HepG2 (cell line): ENCODE measurements around the gene PACS1. TPM values are rescaled to one million over a fixed set of nuclear protein-coding genes. Genes with fewer than 3 reads are reported as not detected.

Experiments used
- ATAC-seq: fragments of 200-7000 bp; cut with Tn5 transposase; 3 replicates; pipeline ENCODE4 v1.9.1; 2020; ENCODE audit warnings: mild to moderate bottlenecking, moderate library complexity
- BruUV-seq: library from RNA; stranded (reverse); fragments of 400-500 nt; replicated peaks from 2 replicates; lab custom pipeline; 2021; lab: Mats Ljungman, UMichigan
- CTCF ChIA-PET: fragments of 300-600 bp; formaldehyde crosslinking; extraction: SDS; loops from one replicate; lab custom pipeline; 2021; ENCODE audit warnings: low total read pairs, inconsistent platforms, low intra/inter-chr PET ratio; lab: Yijun Ruan, JAX
- POLR2A ChIA-PET: fragments of 350-600 bp; sonication (Branson Sonifier 250); formaldehyde crosslinking; loops from one replicate; lab custom pipeline; 2020; ENCODE audit warnings: antibody characterized with exemption, inconsistent platforms; lab: Yijun Ruan, JAX
- DNase-seq: peaks from one replicate; pipeline ENCODE4 v3.0.0-alpha.2; 2015; ENCODE audit warnings: low spot score
- FAIRE-seq: peaks from 3 replicates; lab custom pipeline; 2011; peaks lifted over from hg19 to GRCh38; lab: Jason Lieb, UNC
- H2AFZ ChIP-seq: one replicate; pipeline ENCODE4 v1.6.1; 2011; ENCODE audit warnings: low read length, inconsistent platforms
- H3K27ac ChIP-seq: fragments of 300-600 bp; 3 replicates; pipeline ENCODE4 v1.8.0; 2011; ENCODE audit warnings: mixed run types, mild to moderate bottlenecking, mixed read lengths, low read length, inconsistent platforms; ENCODE audit not compliant: insufficient read depth; ENCODE audit errors: extremely low read length
- H3K27me3 ChIP-seq, 2 experiments: fragments of 200-600 bp in 1 of 2; 2 replicates in 1 of 2; 3 replicates in 1 of 2; pipeline versions ENCODE4 v1.6.0 to v1.8.0; 2011; ENCODE audit warnings: low read length in 2 of 2, mild to moderate bottlenecking in 2 of 2, moderate library complexity in 2 of 2, inconsistent platforms in 1 of 2; ENCODE audit not compliant: insufficient read depth in 2 of 2, control insufficient read depth in 1 of 2
- H3K36me3 ChIP-seq, 2 experiments: fragments of 200-600 bp in 1 of 2; replicated peaks in 1 of 2; 2 replicates in 1 of 2; 3 replicates in 1 of 2; pipeline versions ENCODE4 v1.5.1 to v1.8.0; 2011; ENCODE audit warnings: low read length in 2 of 2, inconsistent platforms in 1 of 2; ENCODE audit not compliant: insufficient read depth in 2 of 2, control insufficient read depth in 1 of 2
- H3K4me1 ChIP-seq: 2 replicates; pipeline ENCODE4 v1.5.1; 2012; ENCODE audit warnings: low read length, inconsistent platforms; ENCODE audit not compliant: insufficient read depth
- H3K4me2 ChIP-seq: 2 replicates; pipeline ENCODE4 v1.6.0; 2011; ENCODE audit warnings: low read depth, low read length, inconsistent platforms
- H3K4me3 ChIP-seq, 3 experiments: fragments of 200-600 bp in 1 of 3; sonication (generic), shearing (Covaris generic) in 1 of 3; replicated peaks in 1 of 3; 2 replicates each; pipeline ENCODE4 v1.5.1; 2011 to 2016; ENCODE audit warnings: low read length in 3 of 3, inconsistent platforms in 2 of 3, low read depth in 2 of 3, mild to moderate bottlenecking in 2 of 3, control low read depth in 1 of 3, mixed read lengths in 1 of 3; ENCODE audit not compliant: insufficient read depth in 1 of 3
- H3K79me2 ChIP-seq: one replicate; pipeline ENCODE4 v1.6.1; 2011; ENCODE audit warnings: low read length, inconsistent platforms; ENCODE audit not compliant: insufficient read depth
- H3K9ac ChIP-seq: 2 replicates; pipeline ENCODE4 v1.6.0; 2011; ENCODE audit warnings: mild to moderate bottlenecking, low read depth, low read length, inconsistent platforms; ENCODE audit not compliant: insufficient read depth
- H3K9me3 ChIP-seq: 2 replicates; pipeline ENCODE4 v1.5.1; 2012; ENCODE audit warnings: mild to moderate bottlenecking, low read length
- H4K20me1 ChIP-seq: 2 replicates; pipeline ENCODE4 v1.6.0; 2011; ENCODE audit warnings: inconsistent platforms, mild to moderate bottlenecking, low read length, moderate library complexity; ENCODE audit not compliant: insufficient read depth
- CBX1 ChIP-seq: IDR thresholded peaks from one replicate; pipeline ENCODE4 v1.6.1; 2016; ENCODE audit warnings: antibody characterized with exemption, low read depth
- E2F2 ChIP-seq: sonication (generic); formaldehyde crosslinking; IDR thresholded peaks from 2 replicates; pipeline ENCODE4 v1.4.0; 2020; ENCODE audit warnings: missing genetic modification reagents, borderline replicate concordance
- HCFC1 ChIP-seq: fragments of 150-350 bp; IDR thresholded peaks from 2 replicates; pipeline ENCODE4 v1.6.1; 2014; ENCODE audit warnings: low read depth, low read length
- MBD4 ChIP-seq: IDR thresholded peaks from 2 replicates; pipeline ENCODE4 v1.6.1; 2012; ENCODE audit warnings: low read length, inconsistent platforms, borderline replicate concordance
- TIGD3 ChIP-seq: sonication (generic); formaldehyde crosslinking; IDR thresholded peaks from 2 replicates; pipeline ENCODE4 v1.5.1; 2020; ENCODE audit warnings: mild to moderate bottlenecking, missing genetic modification reagents, borderline replicate concordance
- ZNF543 ChIP-seq: sonication (generic); formaldehyde crosslinking; IDR thresholded peaks from 2 replicates; pipeline ENCODE4 v1.4.0; 2020; ENCODE audit warnings: mild to moderate bottlenecking, missing genetic modification reagents
- ZNF652 ChIP-seq: IDR thresholded peaks from 2 replicates; pipeline ENCODE4 v1.6.1; 2016; ENCODE audit warnings: low read depth, borderline replicate concordance
- ZNF674 ChIP-seq: sonication (generic); formaldehyde crosslinking; IDR thresholded peaks from 2 replicates; pipeline ENCODE4 v1.5.0; 2020; ENCODE audit warnings: low read depth, mild to moderate bottlenecking, missing genetic modification reagents
- ZNF761 ChIP-seq: sonication (generic); formaldehyde crosslinking; conservative IDR thresholded peaks from 2 replicates; pipeline ENCODE4 v1.4.0; 2020; ENCODE audit warnings: mild to moderate bottlenecking, missing genetic modification reagents
- WGBS: methylation state at CpG from one replicate; pipeline ENCODE4 v1.1.6; 2017; ENCODE audit warnings: low lambda C conversion rate; 5-methylcytosine and 5-hydroxymethylcytosine counted together
- in situ Hi-C: cut with HindIII; loops from 2 replicates; pipeline ENCODE4 v1.10.0; 2017; ENCODE audit warnings: low pct_unique_long_range_greater_than_20kb; ENCODE audit not compliant: extremely low pct_ligation_motif_present
- intact Hi-C: fragments of 100-400 bp; cut with micrococcal nuclease; formaldehyde crosslinking; loops from one replicate; pipeline ENCODE4 v1.10.0; 2022; ENCODE audit not compliant: unreplicated experiment
- polyA plus RNA-seq, 8 experiments: library from polyadenylated mRNA; depleted of rRNA in 3 of 8; stranded (reverse) in 7 of 8; unstranded in 1 of 8; fragments of >200 nt; fragmentation: Illumina TruSeq in 4 of 8; extraction: Trizol in 4 of 8; gene quantifications; 2 replicates each; pipeline versions ENCODE4 v1.2.1 to v1.2.3, GENCODE V29; 2011 to 2016; ENCODE audit warnings: low read depth in 4 of 8, missing spikeins in 1 of 8, mixed read lengths in 1 of 8; ENCODE audit not compliant: insufficient read depth in 1 of 8
- total RNA-seq, 5 experiments: library from RNA; depleted of rRNA; stranded (reverse); fragments of >200 nt; fragmentation: Illumina TruSeq; extraction: Trizol; gene quantifications; 2 replicates each; pipeline ENCODE4 v1.2.3, GENCODE V29; 2016; ENCODE audit warnings: low read depth in 1 of 5

Gene PACS1
- total and polyA plus RNA-seq, 2 of the 13 experiments (the other 11 are each of a cell fraction or from before 2014, with no cell fraction given) = 7.6 to 8.6 TPM

- TF ChIP-seq HCFC1 (no peak), ZNF652 (CRISPR knock-in tag) (no peak), TIGD3 (CRISPR knock-in tag) (no peak), ZNF543 (CRISPR knock-in tag) (no peak), CBX1 (no peak), MBD4 (no peak), ZNF761 (CRISPR knock-in tag) (no peak), ZNF674 (CRISPR knock-in tag) (no peak)
Observed at GRCh38 chr11:66178871-66179270, 108.8 kb downstream of the PACS1 start (continued).

- H3K27ac ChIP-seq = no peak overlapping the region
- intact Hi-C loops (no loop called here), in situ Hi-C loops (no loop called here)
- no TSS peak for BruUV-seq
- CTCF ChIA-PET = no interaction called here
- no peak overlapping the region for H3K4me3 ChIP-seq
- H3K36me3 ChIP-seq = no peaks in the 10 kb centered on the region
- no peaks in the 10 kb centered on the region for H3K79me2 ChIP-seq
- peak; percentile 12 for DNase-seq
- no peaks in the 10 kb centered on the region for H3K9me3 ChIP-seq
- POLR2A ChIA-PET = no interaction called here
- 69% methylated on average over 2 of the region's 2 CpGs for WGBS
- TF ChIP-seq E2F2 (CRISPR knock-in tag) = no peak
- no peak for ATAC-seq
- H3K27me3 ChIP-seq = no peaks in the 10 kb centered on the region
- no peak overlapping the region; the same call in 1 of the 2 replicates for H3K9ac ChIP-seq
- peak; percentile 18 for FAIRE-seq
- no peak overlapping the region for H2AFZ ChIP-seq
- peaks cover 9% of the 10 kb centered on the region; the same call in 1 of the 2 replicates for H3K4me1 ChIP-seq
- no peaks in the 10 kb centered on the region for H4K20me1 ChIP-seq
- no peak overlapping the region for H3K4me2 ChIP-seq
Observed at GRCh38 chr11:66181632-66182315, 111.7 kb downstream of the PACS1 start.
